Aorta (tissue), 5 donors: Measurements from ENCODE around the gene NARS2. TPM values are rescaled to one million over a fixed set of nuclear protein-coding genes. Genes with fewer than 3 reads are reported as not detected.
"Not testable (repeated sequence)": the region's sequence is repeated elsewhere in the genome, so short reads cannot be mapped to it uniquely, and the experiment has no call there.

Source experiments
- ATAC-seq: fragments of 200-7000 bp; cut with Tn5 transposase; one replicate; pipeline ENCODE4 v1.9.1; 2022; ENCODE audit warnings: moderate library complexity; ENCODE audit not compliant: low FRiP score
- DNase-seq, 2 donors: peaks; one replicate each; pipeline ENCODE4 v3.0.0-alpha.2; 2020
- H3K27ac ChIP-seq, 2 donors: one replicate each; pipeline ENCODE4 v1.5.1; 2013; ENCODE audit warnings: low read length in 2 of 2, mild to moderate bottlenecking in 2 of 2, moderate library complexity in 2 of 2, control low read depth in 1 of 2, inconsistent platforms in 1 of 2, low read depth in 1 of 2
- H3K27me3 ChIP-seq, 2 donors: one replicate each; pipeline ENCODE4 v1.6.1; 2013; ENCODE audit warnings: control low read depth in 1 of 2, low read length in 1 of 2, mild to moderate bottlenecking in 1 of 2, moderate library complexity in 1 of 2; ENCODE audit not compliant: insufficient read depth in 2 of 2, control insufficient read depth in 1 of 2
- H3K36me3 ChIP-seq, 2 donors: one replicate each; pipeline ENCODE4 v1.6.1; 2013; ENCODE audit warnings: control low read depth in 1 of 2, low read length in 1 of 2, mild to moderate bottlenecking in 1 of 2; ENCODE audit not compliant: insufficient read depth in 2 of 2, control insufficient read depth in 1 of 2
- H3K4me1 ChIP-seq, 2 donors: one replicate each; pipeline ENCODE4 v1.6.1; 2013; ENCODE audit warnings: low read length in 2 of 2, control low read depth in 1 of 2, mild to moderate bottlenecking in 1 of 2, moderate library complexity in 1 of 2; ENCODE audit not compliant: insufficient read depth in 2 of 2, control insufficient read depth in 1 of 2
- H3K4me3 ChIP-seq, 2 donors: one replicate each; pipeline ENCODE4 v1.5.1; 2013; ENCODE audit warnings: low read length in 2 of 2, control low read depth in 1 of 2, mild to moderate bottlenecking in 1 of 2
- H3K9me3 ChIP-seq: one replicate; pipeline ENCODE4 v1.6.1; 2013; ENCODE audit warnings: mild to moderate bottlenecking, low read length; ENCODE audit not compliant: control insufficient read depth
- WGBS, 2 donors: extraction: QIAGEN DNeasy Blood & Tissue Kit; methylation state at CpG; one replicate each; pipeline ENCODE4 v1.1.7; 2013; 5-methylcytosine and 5-hydroxymethylcytosine counted together
- intact Hi-C, 2 donors: fragments of 100-400 bp; cut with DNase I; formaldehyde crosslinking; loops; one replicate each; pipeline versions ENCODE4 v1.14.2 to v1.15.0; 2022
- long read RNA-seq, 2 donors: library from polyadenylated mRNA; unstranded; transcript quantifications; one replicate each; pipeline ENCODE4 v2.0.0, GENCODE V29; 2020 to 2021
- polyA plus RNA-seq, 2 donors: library from polyadenylated mRNA; stranded (reverse); fragments of 200-250 nt; gene quantifications; one replicate each; pipeline ENCODE4 v1.2.3, GENCODE V29; 2013
- total RNA-seq, 2 donors: library from RNA; stranded (reverse); fragmentation: NEBNext Ultra II Directional; extraction: Animal tissue kit (Norgen Biotek cat#: 25700); gene quantifications; one replicate each; pipeline ENCODE4 v1.2.1, GENCODE V29; 2021
- donor health status: healthy with polysubstance abuse.
- donor health status: Bipolar disorder and iron deficiency.
- donor health status: DM: no; HTN: no; CAD: no.
- donor health status: DM: no; HTN: no; CAD: no.
- donor health status: DM: yes; HTN: yes; CAD: no.

NARS2 gene
- total RNA-seq (10 to 100 TPM; 11.2 TPM), polyA plus RNA-seq (10 to 100 TPM in 1 of 2 donors, 1 to 10 TPM in 1; 4.8 to 10.2 TPM)
- long read RNA-seq, donor 1, transcript NARS2-201 (14 exons, 2,519 nt), result major isoform, 28 of 57 reads
- long read RNA-seq, donor 1, partial matches to known transcripts, result 2 of 57 reads
- long read RNA-seq, donor 1, other reads (novel, unspliced or antisense), result 27 of 57 reads
- long read RNA-seq, donor 2, transcript NARS2-201 (14 exons, 2,519 nt), result major isoform, 15 of 23 reads
- long read RNA-seq, donor 2, partial matches to known transcripts, result 3 of 23 reads
- long read RNA-seq, donor 2, other reads (novel, unspliced or antisense), result 5 of 23 reads

GRCh38 chr11:78574386-78575381 lies at the start of gene NARS2:
Gene NARS2, minus strand, starts transcription at chr11:78574864. Its CDS starts 376 bp downstream, at chr11:78574488.
- 0 to 1% methylated on average over 59 to 60 of the region's 60 CpGs for WGBS, 2 donors
- intact Hi-C loops, result no loop called here
- Histone ChIP-seq H3K4me1 (no peaks in the 10 kb centered on the region), H3K4me3 (peak within 1 kb of the TSS; percentile 74 to 93), H3K36me3 (peaks cover 0 to 3% of the 10 kb centered on the region in 2 donors), H3K27ac (peak within 1 kb of the TSS in 1 of 2 donors; percentile 41), H3K27me3 (no peaks in the 10 kb centered on the region), H3K9me3 (no peaks in the 10 kb centered on the region)
- DNase-seq (peak; percentile 98 to 99), ATAC-seq (peak; percentile 99)

DNA sequence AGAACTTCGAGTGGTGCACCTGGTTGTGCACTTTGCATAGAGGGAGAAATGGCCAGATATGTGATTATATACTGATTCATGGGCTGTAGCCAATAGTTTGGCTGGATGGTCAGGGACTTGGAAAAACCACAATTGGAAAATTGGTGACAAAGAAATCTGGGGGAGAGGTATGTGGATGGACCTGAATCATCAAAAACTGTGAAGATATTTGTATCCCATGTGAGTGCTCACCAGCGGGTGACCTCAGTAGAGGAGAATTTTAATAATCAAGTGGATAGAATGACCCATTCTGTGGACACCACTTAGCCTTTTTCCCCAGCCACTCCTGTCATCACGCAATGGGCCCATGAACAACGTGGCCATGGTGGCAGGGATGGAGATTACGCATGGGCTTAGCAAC lies 48.0 kb upstream of the NARS2 start:
- DNase-seq, result no peak
- no peaks in the 10 kb centered on the region for H3K4me1 ChIP-seq
- H3K27me3 ChIP-seq, result no peaks in the 10 kb centered on the region
- intact Hi-C loops, result no loop called here
- H3K4me3 ChIP-seq, result no peak overlapping the region
- no peak for ATAC-seq
- peaks cover 9% of the 10 kb centered on the region for H3K9me3 ChIP-seq
- no peak overlapping the region for H3K27ac ChIP-seq
- 80 to 81% methylated on average over 5 of the region's 5 CpGs for WGBS, 2 donors
- H3K36me3 ChIP-seq, result no peaks in the 10 kb centered on the region

DNA sequence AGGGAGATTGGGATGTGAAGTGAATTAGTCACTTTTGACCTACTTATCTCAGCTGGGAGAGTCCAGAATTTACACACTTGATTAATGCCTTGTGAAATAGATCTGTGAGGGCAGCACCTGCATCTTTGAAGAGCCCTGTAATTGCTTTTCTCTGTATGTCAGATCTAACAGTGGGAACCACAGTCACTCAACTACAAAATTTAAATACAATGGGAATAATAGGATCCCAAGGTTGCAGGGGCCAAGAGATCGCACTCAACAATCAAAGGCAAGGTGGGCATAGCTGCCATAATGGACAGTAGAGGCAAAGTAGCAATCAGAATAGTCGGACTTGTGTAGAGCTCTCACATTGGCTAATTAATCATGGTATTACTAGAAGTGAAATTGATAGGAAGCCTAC lies 45.5 kb upstream of the NARS2 start:
- Histone ChIP-seq H3K9me3 (peaks cover 9% of the 10 kb centered on the region), H3K4me1 (no peaks in the 10 kb centered on the region), H3K4me3 (no peak overlapping the region), H3K27ac (no peak overlapping the region), H3K27me3 (peaks cover 0 to 2% of the 10 kb centered on the region in 2 donors), H3K36me3 (no peaks in the 10 kb centered on the region)
- ATAC-seq, result no peak
- no peak for DNase-seq
- 76 to 82% methylated on average over 2 of the region's 2 CpGs for WGBS, 2 donors
- intact Hi-C loops, result no loop called here

GRCh38 chr11:78615724-78616123 lies 41.1 kb upstream of the NARS2 start:
- 83 to 93% methylated on average over 1 of the region's 1 CpG for WGBS, 2 donors
- H3K4me1 ChIP-seq, result no peaks in the 10 kb centered on the region
- peaks cover 0 to 2% of the 10 kb centered on the region in 2 donors for H3K27me3 ChIP-seq
- no peaks in the 10 kb centered on the region for H3K36me3 ChIP-seq
- no peak overlapping the region for H3K27ac ChIP-seq
- H3K4me3 ChIP-seq, result no peak overlapping the region
- DNase-seq, result no peak
- intact Hi-C loops, result no loop called here
- H3K9me3 ChIP-seq, result peaks cover 5% of the 10 kb centered on the region
- no peak for ATAC-seq

- ATAC-seq (no peak), DNase-seq (no peak)
- Histone ChIP-seq H3K27me3 (peaks cover 0 to 2% of the 10 kb centered on the region in 2 donors), H3K4me3 (no peak overlapping the region), H3K4me1 (no peaks in the 10 kb centered on the region), H3K27ac (no peak overlapping the region), H3K36me3 (no peaks in the 10 kb centered on the region), H3K9me3 (peaks cover 5% of the 10 kb centered on the region)
- intact Hi-C loops, result no loop called here
- 70% methylated on average over 5 of the region's 5 CpGs for WGBS, 2 donors
These were observed 38.7 kb upstream of the NARS2 start for GRCh38 chr11:78613378-78613813.

- peaks cover 0 to 2% of the 10 kb centered on the region in 2 donors for H3K27me3 ChIP-seq
- DNase-seq (no peak), ATAC-seq (no peak)
- H3K4me1 ChIP-seq, result no peaks in the 10 kb centered on the region
- peaks cover 5% of the 10 kb centered on the region for H3K9me3 ChIP-seq
- no peak overlapping the region for H3K27ac ChIP-seq
- H3K36me3 ChIP-seq, result no peaks in the 10 kb centered on the region
- intact Hi-C loops, result no loop called here
- WGBS, 2 donors, result 71 to 75% methylated on average over 4 of the region's 4 CpGs
- no peak overlapping the region for H3K4me3 ChIP-seq
These were observed 38.2 kb upstream of the NARS2 start for GRCh38 chr11:78612721-78613377.

DNA sequence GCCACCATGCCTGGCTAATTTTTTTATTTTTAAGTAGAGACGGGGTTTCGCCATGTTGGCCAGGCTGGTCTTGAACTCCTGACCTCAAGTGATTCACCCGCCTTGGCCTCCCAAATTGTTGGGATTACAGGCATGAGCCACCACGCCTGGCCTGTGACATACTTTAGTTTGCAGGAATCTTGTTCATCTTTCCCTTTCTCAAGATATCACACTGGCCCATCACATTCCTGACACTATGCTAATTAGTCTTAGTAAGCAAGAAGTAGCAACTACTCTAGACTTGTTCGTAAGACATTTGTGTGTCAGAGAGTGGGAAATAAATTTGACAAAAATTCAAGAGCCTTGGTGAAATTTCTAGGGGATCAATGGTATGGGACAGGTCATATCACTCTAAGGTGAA lies 34.7 kb upstream of the NARS2 start:
- H3K27ac ChIP-seq, H3K27me3 ChIP-seq, H3K36me3 ChIP-seq, H3K4me3 ChIP-seq, intact Hi-C loops, ATAC-seq, DNase-seq, H3K9me3 ChIP-seq, H3K4me1 ChIP-seq: not testable (repeated sequence)
- 92 to 94% methylated on average over 5 of the region's 5 CpGs for WGBS, 2 donors

- no peaks in the 10 kb centered on the region for H3K36me3 ChIP-seq
- no peak overlapping the region for H3K27ac ChIP-seq
- peaks cover 1% of the 10 kb centered on the region for H3K9me3 ChIP-seq
- H3K4me1 ChIP-seq, result no peaks in the 10 kb centered on the region
- DNase-seq, result no peak
- no peak overlapping the region for H3K4me3 ChIP-seq
- intact Hi-C loops, result no loop called here
- ATAC-seq, result no peak
- no peaks in the 10 kb centered on the region for H3K27me3 ChIP-seq
These were observed 33.0 kb upstream of the NARS2 start for GRCh38 chr11:78607696-78608095.
